ENCODE data around the gene DUT.
"Not testable (repeated sequence)": the region's sequence is repeated elsewhere in the genome, so short reads cannot be mapped to it uniquely, and the experiment has no call there.

DUT gene

GRCh38 chr15:48330855-48331795 lies at the start of gene DUT:
Gene DUT (plus strand): TSS chr15:48331429. CDS start chr15:48331516, 87 bp downstream.
- DNase-seq, result peak; percentile 26

GRCh38 chr15:48281674-48282073 lies 49.6 kb upstream of the DUT start:
- no peak for DNase-seq

GRCh38 chr15:48282216-48282615 lies 49.0 kb upstream of the DUT start:
- no peak for DNase-seq

GRCh38 chr15:48283396-48284145 lies 47.7 kb upstream of the DUT start:
- DNase-seq, result no peak

- DNase-seq, result no peak
These were observed 45.7 kb upstream of the DUT start for GRCh38 chr15:48285329-48286214.

GRCh38 chr15:48289628-48290027 lies 41.6 kb upstream of the DUT start:
- DNase-seq, result no peak

- DNase-seq, result no peak
These were observed 38.8 kb upstream of the DUT start for GRCh38 chr15:48292458-48292857.

- no peak for DNase-seq
These were observed 33.6 kb upstream of the DUT start for GRCh38 chr15:48297668-48298067.

- no peak for DNase-seq
These were observed 32.3 kb upstream of the DUT start for GRCh38 chr15:48298914-48299313.

GRCh38 chr15:48300038-48300437 lies 31.2 kb upstream of the DUT start:
- no peak for DNase-seq

GRCh38 chr15:48304398-48304797 lies 26.8 kb upstream of the DUT start:
- DNase-seq, result no peak

- DNase-seq, result no peak
These were observed 24.6 kb upstream of the DUT start for GRCh38 chr15:48306639-48307038.

GRCh38 chr15:48307586-48307985 lies 23.6 kb upstream of the DUT start:
- DNase-seq, result no peak

- DNase-seq, result no peak
These were observed 21.5 kb upstream of the DUT start for GRCh38 chr15:48309740-48310139.

GRCh38 chr15:48313216-48313615 lies 18.0 kb upstream of the DUT start:
- no peak for DNase-seq

- no peak for DNase-seq
These were observed 16.2 kb upstream of the DUT start for GRCh38 chr15:48315041-48315440.

- no peak for DNase-seq
These were observed 14.0 kb upstream of the DUT start for GRCh38 chr15:48317221-48317620.

GRCh38 chr15:48318131-48318530 lies 13.1 kb upstream of the DUT start:
- DNase-seq, result no peak

- no peak for DNase-seq
These were observed 7.9 kb upstream of the DUT start for GRCh38 chr15:48323294-48323693.

- DNase-seq, result no peak
These were observed 6.3 kb upstream of the DUT start for GRCh38 chr15:48324949-48325348.

GRCh38 chr15:48325400-48325799 lies 5.8 kb upstream of the DUT start:
- no peak for DNase-seq

- DNase-seq, result not testable (repeated sequence)
These were observed 5.0 kb upstream of the DUT start for GRCh38 chr15:48326180-48326579.
